Right lobe of liver (tissue), 4 donors: ENCODE measurements around the gene CCDC9B.

ENCODE experiments used
- POLR2A ChIP-seq: fragments of 450-650 bp; IDR thresholded peaks from one replicate; pipeline ENCODE4 v1.6.1; 2017; ENCODE audit warnings: antibody characterized with exemption, mild to moderate bottlenecking
- TF ChIP-seq, protein P1 (sequence below), 4 donors: fragments of 200-600 bp in 3 of 4; fragments of 450-650 bp in 1 of 4; IDR thresholded peaks; one replicate each; pipeline versions ENCODE4 v1.5.1 to v1.8.0; 2016 to 2022; ENCODE audit warnings: antibody characterized with exemption in 4 of 4, mild to moderate bottlenecking in 2 of 4
- donor health status: DM: no; HTN: no; CAD: no.
- donor health status: DM: no; HTN: no; CAD: no.
- donor health status: DM: no; HTN: yes; CAD: no.

DNA sequence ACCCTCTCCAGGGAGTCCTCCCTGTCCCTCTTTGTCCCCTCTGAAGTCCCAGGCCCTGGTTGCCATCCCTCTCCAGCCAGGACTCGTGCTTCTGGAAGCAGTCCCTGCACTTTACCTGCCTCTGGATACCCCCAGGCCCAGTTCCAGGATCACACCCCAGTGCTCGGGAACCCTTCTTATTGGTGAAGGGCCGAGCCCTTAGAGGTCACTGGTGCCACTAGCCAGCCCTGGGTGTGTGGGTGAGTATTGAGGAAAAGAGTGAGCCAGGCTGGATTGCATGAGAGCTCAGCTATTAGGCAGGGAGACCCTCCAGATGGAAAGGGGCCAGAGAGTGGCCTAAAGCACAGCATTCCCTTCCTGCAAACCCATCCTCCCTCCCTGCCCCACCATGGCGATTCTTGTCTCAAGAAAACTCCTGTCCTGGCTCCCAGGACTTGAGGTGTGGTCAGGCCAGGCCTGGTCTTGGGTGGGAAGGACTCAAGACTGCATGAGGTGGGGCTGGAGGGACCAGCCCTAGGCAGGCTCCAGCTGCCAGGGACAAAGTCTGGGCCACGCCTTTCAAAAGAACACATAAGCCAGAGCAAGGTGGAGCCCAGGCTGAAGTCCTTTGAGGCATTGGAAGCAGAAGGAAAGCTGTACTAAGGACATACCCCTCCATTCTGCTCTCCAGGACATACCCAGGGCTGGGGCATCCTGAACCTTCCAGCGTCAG, 5.3 kb upstream of the CCDC9B start:
- TF ChIP-seq, protein P1, sequence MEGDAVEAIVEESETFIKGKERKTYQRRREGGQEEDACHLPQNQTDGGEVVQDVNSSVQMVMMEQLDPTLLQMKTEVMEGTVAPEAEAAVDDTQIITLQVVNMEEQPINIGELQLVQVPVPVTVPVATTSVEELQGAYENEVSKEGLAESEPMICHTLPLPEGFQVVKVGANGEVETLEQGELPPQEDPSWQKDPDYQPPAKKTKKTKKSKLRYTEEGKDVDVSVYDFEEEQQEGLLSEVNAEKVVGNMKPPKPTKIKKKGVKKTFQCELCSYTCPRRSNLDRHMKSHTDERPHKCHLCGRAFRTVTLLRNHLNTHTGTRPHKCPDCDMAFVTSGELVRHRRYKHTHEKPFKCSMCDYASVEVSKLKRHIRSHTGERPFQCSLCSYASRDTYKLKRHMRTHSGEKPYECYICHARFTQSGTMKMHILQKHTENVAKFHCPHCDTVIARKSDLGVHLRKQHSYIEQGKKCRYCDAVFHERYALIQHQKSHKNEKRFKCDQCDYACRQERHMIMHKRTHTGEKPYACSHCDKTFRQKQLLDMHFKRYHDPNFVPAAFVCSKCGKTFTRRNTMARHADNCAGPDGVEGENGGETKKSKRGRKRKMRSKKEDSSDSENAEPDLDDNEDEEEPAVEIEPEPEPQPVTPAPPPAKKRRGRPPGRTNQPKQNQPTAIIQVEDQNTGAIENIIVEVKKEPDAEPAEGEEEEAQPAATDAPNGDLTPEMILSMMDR (IDR thresholded peaks at IDR 0.05): no peak
- TF ChIP-seq POLR2A: no peak
